Glomerular visceral epithelial cell (primary cell): ENCODE data around the gene DPPA2.
"Not testable (repeated sequence)": the region's sequence is repeated elsewhere in the genome, so short reads cannot be mapped to it uniquely, and the experiment has no call there.

Source experiments
- DNase-seq: peaks from one replicate; pipeline ENCODE4 v3.0.0-alpha.2; 2016; ENCODE audit errors: extremely low spot score

Gene DPPA2, protein sequence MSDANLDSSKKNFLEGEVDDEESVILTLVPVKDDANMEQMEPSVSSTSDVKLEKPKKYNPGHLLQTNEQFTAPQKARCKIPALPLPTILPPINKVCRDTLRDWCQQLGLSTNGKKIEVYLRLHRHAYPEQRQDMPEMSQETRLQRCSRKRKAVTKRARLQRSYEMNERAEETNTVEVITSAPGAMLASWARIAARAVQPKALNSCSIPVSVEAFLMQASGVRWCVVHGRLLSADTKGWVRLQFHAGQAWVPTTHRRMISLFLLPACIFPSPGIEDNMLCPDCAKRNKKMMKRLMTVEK

DNA sequence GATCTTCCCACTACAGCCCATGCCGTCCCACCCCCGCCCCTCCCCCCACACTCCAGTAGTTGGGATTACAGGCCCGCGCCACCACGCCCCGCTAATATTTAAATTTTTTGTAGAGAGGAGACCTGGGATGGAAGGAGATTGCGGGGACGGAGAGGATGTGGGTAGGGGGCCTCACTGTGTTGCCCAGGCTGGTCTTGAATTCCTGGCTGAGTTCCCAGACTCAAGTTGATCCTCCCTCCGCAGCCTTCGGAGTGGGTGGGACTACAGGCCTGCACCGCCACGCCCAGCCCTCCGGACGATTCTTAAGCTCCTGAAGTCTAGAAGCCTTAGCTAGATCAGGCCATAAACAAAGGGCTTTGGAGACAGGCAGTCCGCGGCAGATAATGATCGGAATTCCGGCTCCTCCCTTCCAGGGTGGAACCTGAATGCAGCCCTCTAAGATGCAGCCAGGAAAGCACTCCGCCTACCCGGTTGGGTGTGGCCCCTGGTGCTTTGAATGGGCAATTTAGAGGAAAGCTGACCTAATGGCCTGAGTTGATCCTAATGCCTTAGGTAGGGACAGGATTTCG lies at the start of gene DPPA2:
Gene DPPA2, minus strand, starts transcription at position 356 of the 569 bp plus-strand sequence. CDS start 1,975 bp downstream, outside the sequence.
- no peak for DNase-seq

DNA sequence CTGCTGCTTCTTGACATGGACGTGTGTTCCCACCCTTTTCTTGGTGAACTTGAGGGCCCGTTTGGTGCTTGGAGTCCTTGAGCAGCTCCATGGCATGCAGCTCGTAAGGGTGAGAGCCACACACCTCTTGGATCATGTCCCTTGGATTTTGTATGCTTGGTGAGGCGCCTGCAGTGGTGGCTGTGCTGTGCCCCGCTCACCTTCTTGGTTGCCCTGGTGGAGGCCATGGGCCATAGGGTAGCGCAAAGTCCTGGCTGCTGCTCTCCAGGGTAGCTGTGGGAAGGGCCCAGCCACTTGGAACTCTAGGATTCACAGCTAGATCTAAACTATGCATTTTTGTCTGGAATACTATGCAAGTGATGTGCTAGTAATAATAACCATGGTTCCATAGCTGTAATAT lies 47.8 kb upstream of the DPPA2 start:
- DNase-seq, result no peak

DNA sequence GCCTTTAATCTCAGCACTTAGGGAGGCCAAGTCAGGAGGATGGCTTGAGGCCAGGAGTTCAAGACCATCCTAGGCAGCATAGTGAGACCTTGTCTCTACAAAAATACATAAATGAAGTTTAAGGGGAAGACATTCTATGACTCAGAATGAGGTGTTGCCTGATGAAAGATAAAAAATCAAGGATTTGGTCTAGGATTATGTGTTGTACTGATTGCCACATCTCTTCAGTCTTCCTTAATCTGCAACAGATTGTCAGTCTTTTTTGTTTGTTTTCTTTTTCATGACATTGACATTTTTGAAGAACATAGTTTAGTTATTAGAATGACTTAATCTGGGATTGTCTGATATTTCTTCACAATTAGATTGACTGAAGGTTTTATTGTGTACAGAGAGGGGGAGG lies 47.3 kb upstream of the DPPA2 start:
- DNase-seq, result no peak

DNA sequence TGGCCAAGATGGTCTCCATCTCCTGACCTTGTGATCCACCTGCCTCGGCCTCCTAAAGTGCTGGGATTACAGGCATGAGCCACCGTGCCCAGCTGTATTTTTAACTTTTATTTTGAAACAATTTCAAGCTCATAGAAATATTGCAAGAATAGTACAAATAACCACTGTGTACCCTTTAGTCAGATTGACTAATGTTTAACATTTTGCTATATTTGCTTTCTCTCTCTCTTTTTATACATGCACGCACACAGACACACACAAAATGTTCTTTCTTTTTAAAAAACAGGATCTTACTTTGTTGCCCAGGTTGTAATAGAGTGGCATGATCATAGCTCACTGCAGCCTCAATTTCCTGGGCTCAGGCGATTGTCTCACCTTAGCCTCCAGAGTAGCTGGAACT lies 46.5 kb upstream of the DPPA2 start:
- DNase-seq, result no peak

DNA sequence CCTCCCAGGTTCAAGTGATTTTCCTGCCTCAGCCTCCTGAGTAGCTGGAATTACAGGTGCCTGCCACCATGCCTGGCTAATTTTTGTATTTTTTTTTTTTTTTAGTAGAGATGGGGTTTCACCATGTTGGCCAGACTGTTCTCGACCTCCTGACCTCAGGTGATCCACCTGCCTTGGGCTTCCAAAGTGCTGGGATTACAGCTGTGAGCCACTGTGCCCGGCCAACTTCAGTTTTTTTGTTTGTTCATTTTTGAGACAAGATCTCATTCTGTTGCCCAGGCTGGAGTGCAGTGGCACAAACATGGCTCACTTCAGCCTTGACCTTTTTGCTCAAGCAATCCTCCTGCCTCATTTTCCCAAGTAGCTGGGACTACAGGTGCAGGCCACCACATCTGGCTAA lies 42.5 kb upstream of the DPPA2 start:
- DNase-seq, result not testable (repeated sequence)

DNA sequence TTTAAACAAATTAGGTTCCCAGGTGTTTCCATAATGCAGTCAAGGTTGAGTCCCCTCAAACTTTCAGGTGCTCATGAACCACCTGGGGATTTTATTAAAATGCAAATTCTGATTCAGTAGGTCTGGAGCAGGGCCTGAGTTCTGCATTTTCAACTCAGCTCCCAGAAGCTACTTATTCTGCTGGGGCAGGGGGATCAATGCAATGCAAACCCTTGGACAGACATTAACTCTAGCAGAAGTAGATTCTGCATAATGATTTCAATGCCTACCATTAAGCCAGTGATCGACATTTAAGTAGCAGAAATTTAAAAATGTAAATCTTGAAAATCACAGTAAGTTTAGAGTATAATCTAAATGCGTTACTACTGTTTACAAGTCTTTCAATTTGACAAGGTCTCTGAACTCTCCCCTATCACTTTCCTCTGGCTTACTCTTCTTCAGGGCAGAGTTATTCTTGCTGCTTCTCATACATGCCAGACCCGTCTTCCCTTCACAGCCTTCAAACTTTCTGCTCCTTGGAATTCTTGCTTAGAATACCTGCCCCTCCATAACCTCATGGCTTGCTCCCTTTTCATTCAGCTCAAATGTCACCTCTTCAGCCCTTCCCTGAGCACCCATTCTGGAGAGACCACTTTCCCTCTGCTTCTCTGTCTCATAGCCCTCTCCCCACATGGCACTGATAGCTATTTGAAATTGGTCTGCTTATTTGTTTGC lies 40.3 kb upstream of the DPPA2 start:
- DNase-seq, result no peak

DNA sequence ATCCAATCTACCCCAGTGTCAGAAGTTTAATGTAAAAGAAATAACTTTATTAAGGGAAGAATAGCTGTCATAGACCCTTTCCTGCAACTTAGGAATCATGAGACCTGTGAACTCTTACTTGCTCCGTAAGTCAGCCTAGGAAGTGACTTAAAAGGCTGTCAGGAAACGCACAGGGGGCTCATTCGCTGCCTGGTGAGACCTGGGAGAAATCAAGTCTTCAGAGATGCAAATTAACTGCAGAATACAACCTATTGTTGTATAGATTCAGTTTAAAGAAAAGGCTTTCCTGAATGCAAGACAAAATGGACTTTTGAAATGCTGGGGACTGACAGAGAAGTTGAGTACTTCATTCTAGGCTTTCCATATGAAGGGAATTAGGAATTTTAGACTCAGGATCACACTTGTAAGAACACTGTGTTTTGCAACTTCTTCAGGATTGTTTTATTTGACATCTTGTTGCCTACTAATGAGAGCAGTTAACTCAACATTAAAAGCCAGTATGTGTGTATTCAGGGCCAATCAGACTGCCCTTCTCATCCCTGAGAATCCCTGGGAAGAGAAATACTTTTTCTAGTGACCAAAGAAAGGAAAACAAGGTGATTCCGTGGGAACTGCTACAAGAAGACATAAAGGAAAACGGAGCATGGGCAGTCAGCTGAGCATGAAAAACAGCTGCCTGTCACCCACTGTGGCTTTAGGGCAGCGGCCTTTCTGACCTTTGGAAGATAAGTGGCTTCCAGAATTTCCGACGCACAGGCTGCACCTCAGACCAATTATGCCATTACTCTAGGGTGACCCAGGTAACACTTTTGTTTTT lies 39.5 kb upstream of the DPPA2 start:
- no peak for DNase-seq

DNA sequence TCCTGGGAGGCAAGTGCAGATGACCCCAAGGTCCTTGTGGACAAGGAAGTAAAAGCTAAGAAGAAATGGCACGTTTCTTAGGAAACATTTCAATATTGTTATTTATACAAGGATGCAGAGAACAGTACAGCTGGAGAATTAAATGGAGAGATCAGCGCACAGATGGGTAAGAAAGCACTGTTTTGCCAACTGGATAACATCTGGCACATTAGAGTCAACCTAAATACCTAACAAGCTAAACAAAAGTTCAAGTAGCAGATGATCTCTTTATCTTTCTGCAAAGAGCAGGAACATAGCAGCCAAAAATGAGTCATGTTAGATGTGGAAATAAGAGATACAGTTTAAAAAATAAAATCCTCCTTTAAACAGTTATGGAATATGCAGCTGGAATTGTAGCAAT lies 36.7 kb upstream of the DPPA2 start:
- no peak for DNase-seq

DNA sequence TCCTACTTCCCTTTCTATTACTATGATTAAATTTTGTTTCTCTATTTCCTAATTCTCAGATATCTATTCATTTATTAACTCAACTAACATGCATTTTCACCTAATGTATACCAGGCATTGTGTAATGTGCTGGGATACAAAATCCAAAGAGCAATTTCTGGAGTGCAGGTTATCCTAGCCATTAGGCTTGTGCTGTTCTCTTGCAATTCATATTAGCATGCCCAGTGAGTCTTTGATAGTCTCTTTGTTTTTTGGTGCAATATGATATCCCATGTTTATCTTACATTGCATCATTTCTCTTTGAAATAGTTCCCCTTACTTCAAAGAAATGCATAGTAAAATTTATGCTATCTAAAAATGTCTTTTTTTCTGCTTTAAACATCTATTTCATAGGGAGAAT lies 34.9 kb upstream of the DPPA2 start:
- no peak for DNase-seq

DNA sequence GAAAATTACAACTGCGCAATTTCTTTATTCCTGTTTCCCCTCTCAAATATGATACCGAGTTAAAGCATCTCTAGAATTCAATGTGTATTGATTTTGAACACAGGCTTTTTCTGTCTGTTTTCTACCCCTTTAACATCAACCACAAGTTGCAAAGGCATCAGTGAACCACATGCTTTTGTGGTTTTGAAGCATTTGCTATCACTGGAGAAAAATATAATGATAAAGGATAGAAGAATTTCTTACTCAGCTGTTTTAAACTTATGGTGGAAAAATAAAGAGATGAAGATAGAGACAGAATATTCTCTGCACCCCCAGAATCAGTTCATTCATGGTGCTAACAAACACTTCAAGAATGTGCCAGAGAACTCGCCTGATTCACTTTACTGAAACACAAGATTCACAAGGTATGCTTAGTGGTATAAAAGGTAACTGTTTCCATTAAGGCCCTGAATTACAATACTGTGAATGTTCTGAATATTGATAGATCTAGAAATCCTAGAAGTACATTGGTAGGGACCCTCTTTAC lies 30.5 kb upstream of the DPPA2 start:
- peak; percentile 18 for DNase-seq

DNA sequence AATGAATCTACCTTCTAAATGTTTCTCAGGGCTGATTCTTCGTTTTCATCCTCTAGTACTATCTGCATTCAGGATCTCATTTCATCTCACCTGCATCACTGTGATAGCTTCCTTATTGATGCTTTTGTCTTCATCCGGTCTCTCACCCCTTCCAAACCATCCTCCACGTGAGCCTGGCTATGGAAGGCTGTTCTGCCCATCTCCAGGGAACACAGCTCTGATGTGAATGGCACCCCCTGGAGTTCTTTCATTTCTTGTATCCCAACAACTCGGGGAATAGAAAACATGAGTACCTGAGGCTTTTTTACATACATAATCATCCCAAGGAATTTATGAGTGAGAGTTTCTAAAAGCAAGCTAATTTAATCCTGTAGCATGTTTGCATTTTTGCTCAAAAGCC lies 29.8 kb upstream of the DPPA2 start:
- no peak for DNase-seq

DNA sequence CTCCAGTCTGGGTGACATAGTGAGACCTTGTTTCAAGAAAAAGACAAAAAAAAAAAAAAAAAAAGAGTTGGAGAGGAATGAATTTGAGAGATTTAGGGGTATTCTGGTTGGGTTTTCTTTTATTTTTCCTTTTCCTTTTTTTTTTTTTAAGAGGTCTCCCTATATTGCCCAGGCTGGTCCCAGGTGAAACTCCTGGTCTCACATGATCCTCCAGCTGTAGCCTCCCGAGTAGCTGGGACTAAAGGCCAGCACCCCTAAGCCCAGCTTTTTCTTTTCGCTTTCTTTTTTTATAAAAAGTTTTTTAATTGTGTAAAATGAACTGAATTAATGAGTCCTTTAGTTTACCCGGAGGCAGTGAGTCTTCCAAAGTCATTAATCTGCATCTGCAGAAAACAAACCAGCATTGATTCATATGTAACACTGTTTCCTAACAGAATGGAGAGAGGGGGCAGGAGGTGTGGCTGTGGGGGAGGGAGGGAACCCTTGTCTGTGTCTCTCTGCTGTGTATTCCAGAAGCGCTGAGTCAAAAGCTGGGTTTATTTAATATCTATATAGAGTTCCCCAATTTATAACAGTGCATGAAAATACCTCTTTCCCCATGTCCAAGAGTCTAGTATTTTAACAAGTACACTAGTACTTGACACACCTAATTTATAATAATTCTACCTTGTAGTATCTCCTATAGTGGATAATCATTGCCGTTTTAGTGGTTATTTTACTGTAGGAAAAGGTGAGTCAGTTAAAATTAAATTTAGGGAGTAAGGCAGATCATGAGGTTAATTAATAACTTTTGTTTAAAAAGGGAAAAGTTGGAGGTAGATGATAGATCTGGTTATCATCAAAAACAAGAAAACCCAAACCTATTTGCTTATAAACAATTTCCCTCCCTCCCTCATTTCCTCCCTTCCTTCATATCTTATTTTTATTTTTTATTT lies 23.7 kb upstream of the DPPA2 start:
- no peak for DNase-seq

DNA sequence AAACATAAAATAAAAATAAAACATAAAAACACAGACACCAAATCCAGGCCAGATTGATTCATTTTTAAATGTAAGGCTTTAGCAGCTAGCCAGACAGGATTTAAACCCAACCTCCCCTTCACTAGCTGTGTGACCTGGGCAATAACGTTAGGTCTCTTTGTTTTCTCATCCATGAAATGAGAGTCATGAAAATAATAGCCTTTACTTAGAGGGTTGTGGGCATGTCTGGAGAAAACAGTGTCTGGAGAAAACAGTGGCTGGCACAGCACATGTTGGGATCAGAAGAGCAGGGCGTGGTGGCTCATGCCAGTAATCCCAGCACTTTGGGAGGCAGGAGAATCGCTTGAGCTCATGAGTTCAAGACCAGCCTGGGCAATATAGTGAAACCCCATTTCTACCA lies 22.9 kb upstream of the DPPA2 start:
- DNase-seq, result no peak

DNA sequence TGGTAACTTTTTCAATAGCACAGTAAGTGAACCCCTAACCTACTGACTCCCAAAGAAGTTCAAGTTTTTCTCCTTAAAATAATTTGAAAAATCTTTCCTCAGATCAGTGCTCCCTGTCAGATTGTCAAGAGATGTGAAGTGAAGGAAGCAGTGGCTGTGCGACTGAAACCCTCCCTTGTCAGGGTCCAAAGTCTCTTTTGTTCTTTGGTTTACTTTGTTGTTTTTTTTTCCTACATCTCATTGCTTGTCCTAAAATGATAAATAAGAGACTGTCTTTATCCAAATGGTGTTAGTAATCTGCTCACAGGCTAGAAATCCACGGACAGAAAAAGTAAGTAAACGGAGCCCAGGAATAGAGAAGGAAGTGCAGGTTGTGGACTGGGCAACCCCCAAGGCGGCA lies 22.0 kb upstream of the DPPA2 start:
- DNase-seq, result no peak

DNA sequence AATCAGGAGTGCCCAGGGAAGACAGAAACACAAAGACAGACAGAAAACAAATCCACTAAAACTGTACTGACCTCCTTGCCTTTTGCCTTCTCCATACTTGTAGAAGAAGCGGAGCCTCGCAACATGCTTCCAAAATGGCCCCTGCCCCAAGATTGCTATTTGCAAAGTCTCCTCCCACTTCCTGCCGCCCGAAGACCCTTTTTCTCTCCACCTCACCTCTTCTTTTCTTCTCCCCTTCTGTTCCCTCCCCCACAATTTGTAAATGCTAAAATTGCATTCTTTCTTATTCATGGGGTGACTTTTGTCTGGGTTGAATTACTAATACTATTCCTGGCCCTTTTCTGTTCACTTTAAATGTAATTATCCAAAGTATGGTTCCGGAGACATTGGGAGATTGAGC lies 21.1 kb upstream of the DPPA2 start, which contains the start of gene DPPA4:
Gene DPPA4, minus strand, starts transcription at position 154 of the 400 bp plus-strand sequence. Its CDS starts 29 bp downstream, at position 125.
- no peak for DNase-seq

DNA sequence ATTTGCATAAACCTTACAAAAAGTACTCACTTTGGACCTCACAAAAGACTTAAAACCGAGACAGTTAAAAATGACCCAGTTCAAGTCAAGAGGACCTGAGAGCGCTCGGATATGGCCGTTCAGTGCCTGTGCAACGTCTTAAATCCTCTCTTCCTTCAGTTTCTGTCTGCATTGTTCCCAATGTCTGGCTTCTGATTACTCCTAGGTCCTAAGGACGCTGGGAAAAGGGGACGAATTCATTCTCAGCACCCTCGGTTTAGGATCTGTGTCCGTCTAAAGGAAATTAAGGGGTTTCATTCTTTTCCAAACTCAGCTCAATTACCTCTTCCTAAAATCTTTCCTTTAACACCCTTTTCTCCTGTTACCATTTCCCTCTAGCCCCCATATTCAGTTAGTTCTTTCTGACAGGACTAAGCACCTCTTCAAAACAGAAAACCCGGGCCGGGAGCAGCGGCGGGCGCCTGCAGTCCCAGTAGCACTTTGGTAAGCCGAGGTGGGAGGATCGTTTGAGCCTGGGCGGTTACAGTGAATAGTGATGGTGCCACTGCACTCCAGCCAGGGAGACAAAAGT lies 20.1 kb upstream of the DPPA2 start:
- no peak for DNase-seq

DNA sequence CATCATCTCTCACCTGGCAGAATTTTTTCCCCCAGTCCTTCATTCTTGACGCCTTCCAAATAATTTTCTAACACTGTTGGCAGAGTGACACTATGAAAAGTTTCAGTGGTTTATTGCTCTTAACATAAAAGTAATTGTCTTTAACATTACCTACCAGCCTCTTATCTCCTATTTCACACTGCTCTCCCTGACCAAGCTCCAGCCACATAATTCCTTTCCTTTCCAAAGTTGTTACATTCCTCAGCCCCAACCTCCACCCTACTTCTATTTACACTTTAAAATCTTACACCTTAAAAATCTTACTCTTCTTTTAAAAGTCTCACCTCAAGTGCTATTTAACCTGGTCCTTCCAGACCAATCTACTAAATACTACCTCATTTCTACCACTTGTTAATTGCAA lies 18.3 kb upstream of the DPPA2 start:
- DNase-seq, result no peak

DNA sequence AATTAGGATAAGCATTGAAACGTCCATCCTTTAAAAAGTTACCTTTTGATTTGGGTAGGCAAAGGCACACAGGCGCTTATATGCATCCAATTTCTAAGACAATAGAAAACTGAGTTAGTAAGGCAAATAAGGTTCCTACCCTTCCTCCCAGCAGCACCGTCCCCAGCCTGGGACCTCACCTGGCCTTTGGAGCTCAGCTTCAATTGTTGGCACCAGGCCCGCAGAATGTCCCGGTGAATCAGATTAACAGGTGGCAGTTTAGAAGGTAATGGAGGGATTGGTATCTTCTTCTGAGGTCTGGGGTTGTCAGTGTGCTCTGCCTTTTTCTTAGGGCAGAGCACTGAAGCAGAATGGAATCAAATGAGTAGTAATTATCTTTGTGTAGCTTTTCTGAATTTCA lies 15.4 kb upstream of the DPPA2 start:
- no peak for DNase-seq

DNA sequence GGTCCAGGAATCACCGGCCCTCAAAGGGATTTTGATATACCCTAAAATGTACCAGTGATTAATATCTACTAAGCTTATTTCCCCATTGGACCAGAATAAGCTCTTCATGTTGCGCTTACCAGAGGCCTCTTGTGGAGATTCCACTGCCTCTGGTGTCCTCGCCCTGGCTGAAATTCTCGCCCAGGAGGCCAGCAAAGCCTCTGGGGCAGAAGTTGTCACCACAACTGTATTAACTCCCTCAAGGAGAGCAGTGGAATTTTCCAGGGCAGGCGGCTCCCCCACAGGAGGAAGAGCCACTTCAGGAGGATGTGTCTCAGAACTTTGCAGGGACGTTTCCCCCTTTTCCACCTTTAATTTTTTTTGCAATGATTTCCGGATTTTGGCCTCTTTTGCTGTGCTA lies 14.1 kb upstream of the DPPA2 start:
- no peak for DNase-seq

DNA sequence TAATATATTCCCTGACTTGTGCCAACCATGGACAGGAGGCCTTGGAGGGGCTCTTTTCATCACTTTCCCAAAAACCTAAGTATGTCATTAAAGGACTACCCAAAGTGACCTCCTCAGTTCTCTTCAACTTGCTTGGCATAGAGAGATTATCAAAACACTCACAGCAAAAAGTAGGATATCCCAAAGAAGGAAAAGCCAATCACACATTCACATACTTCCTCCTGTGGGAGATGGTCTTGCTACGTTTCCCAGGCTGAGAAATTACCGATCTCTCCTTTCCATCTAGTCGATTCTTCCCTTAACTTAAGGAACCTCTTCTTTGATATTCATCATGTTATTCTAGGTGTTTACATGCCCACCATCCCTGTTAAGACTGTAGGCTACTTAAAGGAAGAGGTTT lies 11.9 kb upstream of the DPPA2 start:
- no peak for DNase-seq

DNA sequence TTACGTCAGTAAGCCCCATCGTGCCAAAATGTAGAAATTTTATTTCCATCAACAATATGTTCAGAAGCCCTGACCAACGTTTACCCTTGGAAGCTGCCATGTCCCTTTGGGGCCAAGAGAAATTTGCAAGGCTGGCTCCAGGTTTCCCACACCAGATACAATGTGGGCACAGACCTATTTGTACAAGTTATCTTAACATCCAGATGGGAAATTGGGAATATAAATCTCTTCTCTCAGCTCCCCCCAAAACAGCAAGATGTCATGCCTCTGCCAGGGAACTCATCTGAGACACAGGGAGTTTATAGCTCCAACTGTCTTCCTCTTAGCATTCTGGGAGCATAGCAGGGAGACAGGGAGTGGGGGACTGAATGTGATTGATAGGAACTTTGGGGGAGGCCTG lies 9.3 kb upstream of the DPPA2 start:
- DNase-seq, result no peak
